ENCODE results near the gene PIP5K1B.
A peak's percentile ranks its signal among the peaks of the same experiment; 100 is the strongest.

PIP5K1B gene

GRCh38 chr9:68925175-68925574 is 220.1 kb downstream of the PIP5K1B start:
- DNase-seq: no peak

GRCh38 chr9:68927165-68927564 is 222.1 kb downstream of the PIP5K1B start:
- DNase-seq: no peak

- no peak for DNase-seq
Measured at GRCh38 chr9:68931821-68932220, 226.8 kb downstream of the PIP5K1B start.

GRCh38 chr9:68932458-68932857 is 227.4 kb downstream of the PIP5K1B start:
- no peak for DNase-seq

GRCh38 chr9:68933434-68934328 is 228.6 kb downstream of the PIP5K1B start:
- no peak for DNase-seq

GRCh38 chr9:68934329-68934644 is 229.2 kb downstream of the PIP5K1B start:
- no peak for DNase-seq

- no peak for DNase-seq
Measured at GRCh38 chr9:68940573-68940972, 235.5 kb downstream of the PIP5K1B start.

GRCh38 chr9:68941780-68942459 is 236.9 kb downstream of the PIP5K1B start:
- DNase-seq: no peak

- no peak for DNase-seq
Measured at GRCh38 chr9:68942790-68943189, 237.8 kb downstream of the PIP5K1B start.

- DNase-seq: no peak
Measured at GRCh38 chr9:68947015-68947414, 242.0 kb downstream of the PIP5K1B start.

GRCh38 chr9:68947842-68948569 is 243.0 kb downstream of the PIP5K1B start:
- DNase-seq: no peak

GRCh38 chr9:68949271-68950000 is 244.4 kb downstream of the PIP5K1B start:
- no peak for DNase-seq

- no peak for DNase-seq
Measured at GRCh38 chr9:68950188-68950587, 245.1 kb downstream of the PIP5K1B start.

GRCh38 chr9:68950689-68951088 is 245.6 kb downstream of the PIP5K1B start:
- no peak for DNase-seq

GRCh38 chr9:68951879-68952659 is 247.0 kb downstream of the PIP5K1B start:
- no peak for DNase-seq

GRCh38 chr9:68953771-68954170 is 248.7 kb downstream of the PIP5K1B start:
- DNase-seq: no peak

- peak; percentile 7 for DNase-seq
Measured at GRCh38 chr9:68955330-68955729, 250.3 kb downstream of the PIP5K1B start.

- DNase-seq: no peak
Measured at GRCh38 chr9:68957479-68957878, 252.4 kb downstream of the PIP5K1B start.

- DNase-seq: no peak
Measured at GRCh38 chr9:68961587-68961986, 256.5 kb downstream of the PIP5K1B start.

GRCh38 chr9:68963416-68963815 is 258.4 kb downstream of the PIP5K1B start:
- no peak for DNase-seq

GRCh38 chr9:68964102-68964541 is 259.1 kb downstream of the PIP5K1B start:
- DNase-seq: no peak

GRCh38 chr9:68964765-68965164 is 259.7 kb downstream of the PIP5K1B start:
- DNase-seq: no peak

Data from KG1 (cell line).